GM19328 (cell line): ENCODE measurements around the gene CDK11A.

Source experiments
- ATAC-seq: cut with Tn5 transposase; IDR thresholded peaks from one replicate; pipeline ENCODE4 v1.9.1; 2021; ENCODE audit warnings: mild to moderate bottlenecking, moderate library complexity; ENCODE audit not compliant: unreplicated experiment

The CDK11A gene

DNA sequence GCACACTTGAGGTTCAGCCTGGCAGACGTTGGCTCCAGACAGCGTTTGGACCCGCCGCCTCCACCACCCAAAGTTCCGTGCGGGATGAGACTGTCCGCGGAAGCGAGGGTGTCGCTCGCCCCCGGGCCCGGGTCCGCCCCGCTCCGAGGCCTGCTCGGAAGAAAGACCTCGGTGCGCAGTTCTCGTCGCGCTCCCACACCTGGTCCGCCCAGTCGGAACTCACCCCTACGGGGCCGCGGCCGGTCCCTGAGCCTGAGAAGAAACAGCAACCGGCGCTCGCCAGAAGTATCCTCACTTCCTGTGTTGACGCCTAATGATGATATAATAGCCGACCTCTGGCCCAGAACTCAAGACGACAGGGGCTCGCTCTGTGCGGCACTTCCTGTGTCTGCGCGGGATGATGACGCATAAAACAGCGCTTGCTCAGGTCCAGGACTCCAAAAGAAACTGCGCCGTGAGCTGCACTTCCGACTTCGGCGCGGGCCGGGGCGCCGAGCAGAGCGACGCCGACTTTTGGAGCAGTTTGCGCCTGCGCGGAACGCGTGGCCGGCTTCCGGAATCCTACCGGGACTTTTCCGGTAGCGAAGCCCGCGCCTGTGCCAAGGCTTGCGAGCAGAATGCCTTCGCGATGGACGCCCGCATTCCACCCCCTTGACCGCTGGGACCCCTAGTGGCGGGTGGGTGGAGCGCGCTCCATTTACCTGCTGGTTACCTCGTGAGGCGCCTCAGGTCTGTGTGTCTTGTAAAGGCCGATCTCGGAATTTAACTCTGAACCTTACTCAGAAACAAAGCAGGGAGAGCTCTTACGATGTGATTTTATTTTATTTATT, at the start of gene CDK11A:
CDK11A (minus strand) TSS at position 323 of the 830 bp plus-strand sequence. CDS start 1,539 bp downstream, outside the sequence.
- peak; percentile 95 for ATAC-seq

DNA sequence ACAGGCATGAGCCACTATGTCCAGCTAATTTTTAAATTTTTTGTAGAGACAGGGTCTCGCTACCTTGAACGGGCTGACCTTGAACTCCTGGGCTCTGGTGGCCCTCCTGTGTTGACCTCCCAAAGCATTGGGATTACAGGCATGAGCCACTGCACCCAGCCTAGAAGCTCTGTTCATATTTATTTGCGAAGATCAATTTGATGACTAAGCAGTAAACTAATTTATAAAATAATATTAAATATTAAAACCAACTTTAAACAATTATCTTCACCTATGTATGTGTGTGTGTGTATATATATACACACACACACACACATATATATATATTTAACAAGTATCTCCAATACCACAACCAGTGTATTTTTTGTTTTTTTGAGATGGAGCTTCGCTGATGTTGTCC, 49.7 kb upstream of the CDK11A start:
- ATAC-seq = no peak

DNA sequence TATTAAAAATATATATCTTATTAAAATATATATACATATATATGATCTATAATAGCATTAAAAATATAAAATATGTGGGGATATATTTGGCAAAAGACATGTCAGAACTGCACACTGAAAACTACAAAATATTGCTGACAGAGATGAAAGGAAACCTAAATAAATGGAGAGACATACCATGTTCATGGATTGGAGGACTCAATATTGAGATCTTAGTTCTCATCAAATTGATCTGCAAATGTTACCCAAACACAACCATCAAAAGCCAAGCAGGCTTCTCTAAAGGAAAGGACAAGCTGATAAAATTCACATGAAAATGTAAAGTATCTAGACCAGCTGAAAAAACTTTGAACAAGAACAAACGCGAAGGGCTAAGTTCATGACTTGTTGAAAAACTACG, 46.9 kb upstream of the CDK11A start:
- ATAC-seq = no peak

DNA sequence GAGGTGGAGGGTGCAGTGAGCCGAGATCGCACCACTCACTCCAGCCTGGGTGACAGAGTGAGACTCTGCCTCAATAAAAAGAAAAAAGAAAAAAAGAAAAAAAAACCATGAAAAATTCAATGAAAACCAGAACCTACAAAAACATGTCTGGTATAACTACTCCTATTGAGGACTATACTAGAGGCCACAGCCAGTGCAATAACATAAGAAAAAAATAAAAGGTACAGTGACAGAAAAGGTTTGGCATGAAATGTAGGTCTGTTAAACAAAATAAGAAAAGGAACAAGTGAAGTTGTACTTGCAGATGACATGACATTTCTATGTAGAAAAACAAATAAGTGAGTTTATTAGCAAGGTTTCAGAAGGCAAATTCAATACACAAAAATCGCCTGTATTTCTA, 45.9 kb upstream of the CDK11A start:
- no peak for ATAC-seq

DNA sequence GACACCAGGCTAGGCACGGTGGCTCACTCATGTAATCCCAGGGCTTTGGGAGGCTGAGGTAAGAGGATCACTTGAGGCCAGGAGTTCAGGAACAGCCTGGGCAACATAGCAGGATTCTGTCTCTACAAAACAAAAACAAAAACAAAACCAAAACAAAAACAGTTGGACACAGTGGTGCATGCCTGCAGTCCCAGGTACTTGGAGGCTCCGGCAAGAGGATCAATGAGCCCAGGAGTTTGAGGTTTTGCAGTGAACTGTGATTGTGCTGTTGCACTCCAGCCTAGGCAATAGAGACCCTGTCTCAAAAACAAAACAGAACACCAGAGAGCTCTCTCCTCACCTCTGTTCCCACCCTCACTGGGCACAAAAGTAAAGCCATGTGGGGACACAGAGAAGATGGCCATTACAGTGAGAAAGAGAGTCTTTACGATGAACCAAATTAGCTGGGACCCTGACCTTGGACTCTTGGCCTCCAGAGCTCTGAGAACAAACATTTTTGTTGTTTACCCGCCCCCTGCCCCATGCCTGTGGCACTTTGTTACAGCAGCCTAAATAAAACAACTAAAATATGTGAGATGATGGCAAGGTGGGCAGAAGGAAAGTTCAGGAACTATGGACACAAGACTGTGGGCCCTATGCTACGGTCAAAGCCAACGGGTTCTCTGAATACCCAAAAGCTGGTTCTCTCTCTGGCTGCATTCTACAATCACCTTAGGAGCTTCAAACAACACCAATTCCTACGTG, 44.3 kb upstream of the CDK11A start:
- ATAC-seq = no peak

DNA sequence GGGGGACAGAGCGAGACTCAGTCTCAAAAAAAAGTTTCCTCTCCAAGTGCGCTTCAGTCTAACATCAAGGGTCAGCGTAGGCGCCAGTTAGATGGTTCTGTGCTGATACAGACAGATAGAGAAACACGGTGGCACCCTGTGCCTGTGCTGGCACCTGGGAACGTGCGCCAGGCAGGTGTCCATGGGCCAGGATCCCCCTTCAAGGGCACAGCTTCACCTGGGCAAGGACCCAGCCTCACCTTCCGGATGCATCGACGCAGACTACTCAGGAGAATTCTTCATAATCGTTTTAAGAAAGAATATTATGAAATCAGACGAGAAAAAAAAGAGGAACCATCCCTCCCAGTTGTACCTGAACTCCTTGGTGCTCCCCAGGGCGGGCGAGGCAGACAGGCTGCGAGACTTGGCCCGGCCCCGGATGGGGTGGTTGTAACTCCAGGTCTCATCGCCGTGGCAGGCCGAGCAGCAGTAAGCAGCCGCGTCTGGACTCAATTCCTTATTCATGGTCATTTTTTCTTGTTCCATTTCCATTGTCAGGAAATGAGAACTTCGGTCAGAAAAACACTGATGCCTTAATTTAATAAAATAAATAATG, 40.8 kb upstream of the CDK11A start:
- ATAC-seq = no peak

DNA sequence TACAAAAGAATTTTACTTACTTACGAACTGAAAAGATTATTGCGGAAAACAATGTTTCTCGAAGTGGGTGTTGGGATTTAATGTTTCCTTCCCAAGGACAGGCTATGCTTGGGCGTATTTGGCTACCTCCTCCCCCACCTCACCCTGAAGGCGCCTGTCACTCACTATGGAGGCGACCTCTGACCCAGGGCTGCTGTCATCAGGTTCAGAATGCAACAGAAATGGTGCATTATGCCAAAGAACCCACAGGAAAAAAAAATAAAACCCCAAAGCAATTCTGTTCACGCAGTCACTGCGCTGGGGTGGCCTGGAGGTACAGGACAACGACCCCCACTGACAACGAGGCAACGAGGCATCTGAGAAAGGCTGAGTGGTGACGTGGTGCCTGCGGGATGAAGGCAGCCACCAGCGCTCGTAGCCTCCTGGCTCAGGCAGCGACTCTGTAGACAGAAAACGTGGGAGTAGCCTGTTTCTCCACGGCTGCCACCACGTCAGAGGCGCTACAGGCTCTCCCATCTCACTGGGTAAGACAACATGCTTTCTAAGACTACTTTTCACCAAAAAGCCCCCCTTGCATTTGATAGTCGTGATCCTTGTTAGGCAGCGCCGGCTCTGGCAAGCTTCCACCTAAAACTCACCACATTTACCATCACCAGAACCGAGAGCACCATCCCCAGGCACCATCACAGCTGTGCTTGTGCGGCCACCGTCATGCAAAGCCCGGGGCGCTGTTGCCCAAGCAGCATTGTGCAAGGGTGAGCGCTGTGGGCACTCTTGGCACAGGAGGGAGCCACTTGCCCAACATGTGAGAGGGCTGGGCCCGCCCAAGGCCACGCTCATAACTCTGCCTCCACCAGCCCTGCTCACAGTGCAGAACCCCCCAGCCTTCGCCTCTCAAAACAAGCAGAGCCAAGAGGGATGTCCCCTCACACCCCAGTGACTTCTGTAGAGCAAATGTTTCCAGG, 39.8 kb upstream of the CDK11A start:
- no peak for ATAC-seq

DNA sequence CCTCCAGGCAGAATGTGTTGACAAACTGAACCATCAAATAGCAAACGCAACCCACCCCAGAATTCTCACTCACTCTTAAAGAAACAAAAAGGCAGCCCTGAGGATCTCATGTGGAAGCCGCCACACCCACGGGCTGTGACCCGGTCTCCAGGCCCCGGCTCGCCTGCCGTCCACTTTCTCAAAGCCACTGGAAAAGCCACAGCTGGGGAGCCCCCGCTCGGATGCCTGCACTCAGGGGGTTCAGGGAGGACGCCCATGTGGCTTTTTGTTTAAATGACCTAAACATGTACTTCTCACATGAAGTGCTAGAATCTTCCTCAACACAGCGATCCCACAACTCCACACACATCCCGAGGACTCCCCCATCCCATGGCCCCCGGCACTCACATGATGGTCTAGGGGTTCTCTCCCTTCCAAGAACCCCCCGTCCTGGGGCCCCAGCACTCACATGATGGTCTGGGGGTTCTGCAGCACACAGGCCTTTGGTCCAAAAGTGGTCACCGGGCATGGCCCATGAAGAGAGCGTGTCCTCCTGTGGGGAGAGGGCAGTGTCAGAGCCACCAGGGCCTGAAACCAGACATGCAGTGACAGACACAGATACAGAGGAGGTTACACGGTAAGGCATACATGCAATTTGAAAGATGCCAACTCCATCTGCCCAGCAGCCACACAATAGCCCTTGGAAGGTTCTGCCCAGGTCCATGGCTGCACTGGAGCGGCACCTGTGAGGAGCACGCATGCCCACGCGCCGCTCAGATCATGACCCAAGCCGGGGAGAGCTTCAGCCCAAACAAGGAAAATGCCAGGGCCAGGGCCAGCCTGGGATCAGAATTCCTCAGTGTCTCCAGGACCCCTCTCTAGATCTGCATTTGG, 37.6 kb upstream of the CDK11A start:
- ATAC-seq = no peak

DNA sequence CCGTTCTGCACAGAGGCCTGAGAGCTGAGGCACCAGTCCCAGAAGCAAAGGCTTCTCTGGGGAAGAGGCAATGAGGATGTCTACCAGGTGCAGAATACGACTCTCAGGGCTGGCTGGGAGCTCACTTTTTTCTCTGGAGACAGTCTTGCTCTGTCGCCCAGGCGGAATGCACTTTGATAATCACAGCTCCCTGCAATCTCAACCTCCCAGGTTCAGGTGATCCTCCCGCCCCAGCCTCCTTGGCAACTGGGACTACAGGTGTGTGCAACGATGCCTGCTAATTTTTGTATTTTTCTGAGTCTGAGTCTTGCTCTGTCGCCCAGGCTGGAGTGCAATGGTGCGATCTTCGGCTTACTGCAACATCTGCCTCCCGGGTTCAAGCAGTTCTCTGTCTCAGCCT, 36.6 kb upstream of the CDK11A start:
- no peak for ATAC-seq

DNA sequence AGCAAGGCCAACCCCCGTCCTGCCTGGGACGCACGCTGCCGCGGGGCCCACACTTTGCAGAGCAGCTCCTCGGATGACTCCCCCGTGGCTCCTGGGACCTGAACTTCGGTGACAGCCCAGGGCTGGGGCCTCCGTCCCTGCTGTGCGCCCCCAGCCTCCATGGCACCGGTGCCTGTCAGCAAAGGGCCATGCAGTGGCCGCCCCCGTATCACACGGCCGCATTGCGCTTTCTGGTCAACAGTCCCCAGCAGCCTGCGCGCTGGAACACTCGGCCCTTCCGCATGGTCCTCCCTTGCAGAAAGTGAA, 36.1 kb upstream of the CDK11A start:
- ATAC-seq = no peak

DNA sequence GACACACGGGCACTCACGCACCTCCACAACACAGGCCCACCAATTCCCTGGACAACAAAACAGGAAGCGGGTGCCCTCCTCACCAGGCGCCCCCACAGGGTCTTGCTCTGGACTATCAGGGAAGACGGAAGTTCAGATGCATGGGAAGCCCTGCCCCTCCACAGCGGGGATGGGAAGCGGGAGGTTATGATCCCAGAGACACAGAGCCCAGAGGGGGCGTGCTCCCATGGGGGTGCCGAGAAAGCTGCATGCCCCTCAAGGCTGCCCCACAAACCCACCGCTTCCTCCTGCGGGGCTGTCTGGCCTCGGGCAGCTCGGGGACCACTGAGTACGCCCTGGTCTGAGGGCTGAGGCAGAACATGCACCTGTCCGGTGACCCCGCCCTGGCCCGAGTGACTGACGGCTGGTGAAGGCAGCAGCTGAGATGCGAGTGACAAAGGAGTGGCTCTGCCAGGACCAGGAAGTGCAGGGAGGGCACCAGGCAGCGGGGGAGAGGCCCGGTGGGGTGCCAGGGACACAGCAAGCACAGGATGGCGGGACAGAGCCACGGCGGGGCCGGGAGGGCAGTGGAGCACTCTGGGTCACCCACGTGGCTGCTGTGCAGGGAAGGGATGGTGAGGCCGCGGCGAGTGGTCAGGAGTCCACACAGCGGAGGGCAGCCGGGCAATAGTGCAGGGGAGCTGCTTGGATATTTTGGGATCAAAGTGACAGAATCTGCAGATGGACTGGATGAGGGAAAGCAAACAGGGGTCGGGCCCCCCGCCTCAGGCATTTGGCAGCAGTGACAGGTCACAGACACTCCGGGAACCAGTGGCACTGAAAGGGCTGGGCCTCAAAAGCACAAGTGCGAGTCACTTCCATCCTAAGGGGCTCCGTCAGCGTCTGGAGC, 35.5 kb upstream of the CDK11A start:
- ATAC-seq = no peak

DNA sequence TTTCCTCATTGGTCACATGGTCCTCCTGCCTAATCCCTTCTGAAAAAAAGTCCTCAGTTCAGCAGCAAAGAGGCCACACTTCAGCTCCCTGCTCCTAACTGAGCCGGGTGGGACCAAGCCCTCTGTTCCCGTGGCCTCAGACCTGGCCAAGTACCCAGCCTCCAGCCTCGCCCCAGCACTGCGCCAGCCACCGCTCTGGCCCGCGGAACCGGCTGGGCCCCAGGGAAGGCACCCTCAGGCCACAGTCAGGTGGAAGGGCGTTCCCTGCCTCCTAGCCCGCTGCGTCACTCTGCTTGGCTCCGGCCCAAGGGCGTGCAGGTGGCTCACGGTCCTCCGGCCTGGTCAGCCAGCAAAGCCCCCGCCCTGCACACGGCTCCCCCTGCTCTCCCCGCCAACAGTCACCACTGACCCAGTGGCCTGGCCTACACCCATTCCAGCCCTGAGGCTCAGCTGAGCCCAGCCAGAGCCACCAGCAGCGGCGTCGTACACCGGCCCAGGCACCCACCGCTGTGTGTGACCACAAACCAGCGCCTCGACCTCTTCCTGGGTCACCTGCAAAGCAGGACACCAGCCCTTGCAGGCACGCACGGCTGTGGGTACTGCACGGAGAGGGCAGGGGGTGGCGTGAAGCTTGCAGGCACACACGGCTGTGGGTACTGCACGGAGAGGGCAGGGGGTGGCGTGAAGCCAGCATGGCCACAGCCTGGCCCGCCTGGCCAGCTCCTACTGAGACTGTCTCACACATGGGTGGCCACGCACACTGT, 34.7 kb upstream of the CDK11A start:
- no peak for ATAC-seq

DNA sequence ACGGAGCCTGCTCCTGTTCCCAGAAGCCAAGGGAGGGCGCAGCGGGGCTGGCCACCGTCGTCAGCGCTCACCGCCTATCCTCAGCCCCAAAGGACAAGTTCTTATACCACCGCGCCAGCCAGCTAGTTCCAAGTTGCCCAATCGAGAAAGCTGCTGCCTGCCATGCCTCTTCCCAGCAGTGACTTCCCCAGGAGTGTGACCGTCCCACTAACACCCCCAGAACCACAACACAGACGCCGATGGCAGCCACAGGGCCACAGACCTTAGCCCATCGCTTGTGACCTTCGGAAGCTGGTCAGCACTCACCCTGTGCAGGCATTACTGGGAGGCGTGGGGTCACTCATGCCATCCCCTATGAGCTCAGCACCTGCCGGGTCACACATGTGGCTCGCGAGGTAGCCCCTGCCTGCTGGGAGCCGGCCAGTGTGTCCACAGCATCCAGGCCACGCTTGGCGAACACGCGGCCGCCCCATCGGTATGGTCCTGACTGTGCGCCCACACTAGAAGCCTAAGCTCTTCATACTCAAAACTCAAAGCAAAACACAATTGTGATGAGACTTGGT, 34.0 kb upstream of the CDK11A start:
- no peak for ATAC-seq

DNA sequence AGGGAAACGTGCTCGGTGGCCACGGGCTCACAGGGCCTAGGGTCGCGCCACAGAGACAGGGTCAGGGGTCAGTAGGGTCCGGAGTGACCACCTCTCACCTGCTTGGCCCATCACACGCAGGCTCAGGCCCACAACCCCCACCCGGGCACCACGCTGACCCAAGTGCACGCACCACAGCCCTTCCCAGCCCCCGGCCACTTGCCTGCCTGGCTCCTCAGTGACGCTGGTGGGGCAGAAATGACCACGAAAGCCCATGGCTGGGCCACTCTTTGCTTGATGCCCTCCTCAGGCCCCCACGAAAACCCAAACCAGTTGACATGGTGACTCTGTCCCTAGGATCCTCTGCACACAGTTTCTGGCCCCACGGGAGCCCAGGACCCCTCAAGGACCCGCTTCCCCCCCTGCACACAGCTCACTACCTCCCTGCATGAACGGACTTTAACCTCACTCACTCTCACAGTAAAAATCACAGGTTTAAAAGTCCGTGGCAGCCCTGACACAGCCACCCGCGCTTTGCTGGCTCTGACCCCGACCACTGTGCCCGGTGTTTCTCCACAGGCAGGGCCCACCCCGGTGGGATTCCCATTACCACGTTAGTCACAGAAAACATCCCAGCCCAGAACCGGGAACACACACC, 33.4 kb upstream of the CDK11A start:
- no peak for ATAC-seq

DNA sequence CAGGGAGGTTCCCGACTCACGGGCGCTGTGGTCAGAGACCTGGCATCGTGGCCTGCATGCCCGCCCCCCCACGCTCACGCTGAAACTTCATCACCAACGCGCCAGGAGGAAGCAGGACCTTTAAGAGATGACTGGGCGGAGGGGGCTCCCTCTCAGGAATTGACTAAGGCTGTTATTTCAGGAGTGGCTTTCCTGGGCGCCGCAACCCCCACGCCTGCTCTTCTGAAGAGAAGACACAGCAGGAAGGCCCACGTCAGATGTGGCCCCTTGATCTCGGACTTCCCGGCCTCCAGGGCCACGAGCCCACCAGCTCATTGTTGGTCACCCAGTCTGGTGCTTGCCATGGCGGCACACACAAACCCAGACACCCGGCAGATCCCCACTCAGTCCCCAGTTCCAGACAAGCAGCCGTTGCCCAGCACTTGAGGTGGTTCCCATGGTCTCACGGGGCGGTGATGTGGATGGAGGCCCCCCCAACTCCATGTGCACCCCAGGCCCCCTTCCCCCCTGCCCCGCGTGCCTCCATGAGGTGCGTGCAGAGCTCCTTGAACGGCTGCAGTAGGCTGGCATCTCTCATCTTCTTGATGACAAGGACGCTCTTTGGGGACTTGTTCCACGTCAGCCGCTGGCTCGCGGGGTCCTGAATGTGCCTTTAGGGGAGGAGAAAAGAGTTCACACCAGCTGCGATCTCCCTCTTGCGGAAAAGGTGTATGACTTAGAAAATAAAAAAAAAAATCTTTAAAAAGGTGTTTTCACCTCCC, 32.7 kb upstream of the CDK11A start:
- ATAC-seq = no peak

DNA sequence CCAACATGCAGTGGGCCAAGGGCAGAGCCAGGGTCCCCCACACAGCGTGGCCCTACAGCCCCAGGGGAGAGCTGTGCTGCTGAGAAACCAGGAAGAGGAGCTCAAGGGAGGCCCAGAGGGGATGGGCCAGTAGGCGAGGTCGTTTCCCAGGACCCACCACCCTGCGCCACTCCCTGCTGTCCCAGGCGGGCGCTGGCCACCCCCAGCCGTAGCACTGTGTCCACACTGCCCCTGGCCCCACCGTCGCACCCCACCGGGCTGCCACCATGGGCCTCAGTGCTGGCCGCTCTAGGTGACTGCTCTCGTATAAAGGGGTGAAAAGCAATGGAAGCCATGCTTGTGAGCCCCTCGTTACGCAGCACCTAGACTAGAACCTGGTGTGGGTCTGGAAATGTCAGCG, 31.7 kb upstream of the CDK11A start:
- no peak for ATAC-seq

DNA sequence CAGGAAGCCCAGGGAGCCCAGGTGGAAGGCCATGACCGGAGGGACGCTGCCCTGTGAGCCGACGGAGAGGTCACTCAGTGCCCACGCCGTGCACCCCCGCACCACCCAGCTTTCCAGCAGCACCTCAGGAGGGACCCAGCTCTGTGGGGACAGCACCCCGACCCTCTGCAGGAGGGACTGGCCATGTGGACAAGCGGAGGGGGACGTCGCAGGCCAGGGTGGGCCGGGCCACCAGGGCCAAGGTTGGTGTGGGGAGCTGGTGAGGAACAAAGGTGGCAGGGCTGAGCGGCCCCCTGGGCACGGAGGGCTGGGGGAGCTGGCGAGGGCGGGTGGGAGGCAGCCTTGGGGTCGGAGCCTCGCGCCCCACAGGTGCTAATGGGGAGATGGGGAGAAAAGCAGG, 31.3 kb upstream of the CDK11A start:
- ATAC-seq = no peak
